Gastroesophageal sphincter (tissue), 4 donors: ENCODE measurements around the gene SPARCL1. TPM values are rescaled to one million over a fixed set of nuclear protein-coding genes. Genes with fewer than 3 reads are reported as not detected.
A peak's percentile ranks its signal among the peaks of the same experiment; 100 is the strongest.

ENCODE experiments used
- ATAC-seq: fragments of 150-250 bp; one replicate; pipeline ENCODE4 v1.9.1; 2016; ENCODE audit warnings: mild to moderate bottlenecking, moderate library complexity
- H3K27ac ChIP-seq, 4 donors: fragments of 200-600 bp; sonication (generic) in 3 of 4; 1 replicate in 3 of 4; 2 replicates in 1 of 4; pipeline ENCODE4 v1.5.1; 2016 to 2019
- H3K27me3 ChIP-seq: fragments of 200-600 bp; sonication (generic); one replicate; pipeline ENCODE4 v1.5.1; 2019
- H3K36me3 ChIP-seq, 2 donors: fragments of 200-600 bp; sonication (generic); one replicate each; pipeline ENCODE4 v1.5.1; 2019; ENCODE audit warnings: control low read depth in 1 of 2
- H3K4me1 ChIP-seq, 3 donors: fragments of 200-600 bp; sonication (generic); 1 replicate in 2 of 3; 2 replicates in 1 of 3; pipeline ENCODE4 v1.5.1; 2016 to 2019; ENCODE audit warnings: control low read depth in 2 of 3
- H3K4me3 ChIP-seq, 2 donors: fragments of 200-600 bp; sonication (generic); one replicate each; pipeline ENCODE4 v1.5.1; 2019; ENCODE audit warnings: mild to moderate bottlenecking in 1 of 2, moderate library complexity in 1 of 2
- H3K9me3 ChIP-seq, 3 donors: fragments of 200-600 bp; sonication (generic); one replicate each; pipeline ENCODE4 v1.5.1; 2017 to 2019; ENCODE audit warnings: control low read depth in 2 of 3
- CTCF ChIP-seq, 4 experiments: fragments of 200-600 bp in 2 of 4; fragments of 450-650 bp in 2 of 4; sonication (generic) in 1 of 4; IDR thresholded peaks; one replicate each; pipeline ENCODE4 v1.5.1; 2017 to 2019; ENCODE audit warnings: antibody characterized with exemption in 4 of 4, mild to moderate bottlenecking in 2 of 4, moderate library complexity in 2 of 4
- EP300 ChIP-seq: sonication (generic); formaldehyde crosslinking; IDR thresholded peaks from one replicate; pipeline ENCODE4 v1.6.1; 2017; ENCODE audit warnings: antibody characterized with exemption, mild to moderate bottlenecking
- POLR2A ChIP-seq, 2 donors: fragments of 450-650 bp; IDR thresholded peaks; one replicate each; pipeline ENCODE4 v1.6.1; 2017; ENCODE audit warnings: antibody characterized with exemption in 2 of 2, mild to moderate bottlenecking in 2 of 2, moderate library complexity in 1 of 2
- POLR2AphosphoS5 ChIP-seq: sonication (generic); formaldehyde crosslinking; IDR thresholded peaks from one replicate; pipeline ENCODE4 v1.6.1; 2017; ENCODE audit warnings: antibody characterized with exemption
- WGBS, 2 donors: methylation state at CpG; one replicate each; pipeline ENCODE4 v1.1.5; 2018; ENCODE audit warnings: low coverage in 1 of 2; 5-methylcytosine and 5-hydroxymethylcytosine counted together
- total RNA-seq, 4 donors: library from RNA; depleted of rRNA; stranded (reverse); fragments of >200 nt; gene quantifications; one replicate each; pipeline ENCODE4 v1.1.0, GENCODE V29; 2016

Gene SPARCL1
- total RNA-seq, 4 donors from 2014 or later = 1,558 to 2,335 (median 1,828) TPM

GRCh38 chr4:87510747-87511146 is 18.4 kb downstream of the SPARCL1 start:
- peaks cover 33 to 91% (median 34%) of the 10 kb centered on the region in 3 donors for H3K4me1 ChIP-seq
- TF ChIP-seq POLR2AphosphoS5 (no peak), CTCF (IDR thresholded peaks at IDR 0.05) (no peak), EP300 (no peak), POLR2A (IDR thresholded peaks at IDR 0.05) (no peak)
- H3K27me3 ChIP-seq = no peaks in the 10 kb centered on the region
- WGBS, 2 donors = 81 to 93% methylated on average over 3 to 13 of the region's 17 CpGs
- no peak for ATAC-seq
- H3K9me3 ChIP-seq = no peaks in the 10 kb centered on the region
- peaks cover 0 to 66% of the 10 kb centered on the region in 2 donors for H3K36me3 ChIP-seq
- H3K4me3 ChIP-seq = no peak overlapping the region
- peak overlapping the region in 3 of 4 donors; percentile 58 to 96 (median 67) for H3K27ac ChIP-seq

GRCh38 chr4:87506974-87507701 is 22.0 kb downstream of the SPARCL1 start:
- peaks cover 17 to 81% (median 25%) of the 10 kb centered on the region in 3 donors for H3K4me1 ChIP-seq
- H3K36me3 ChIP-seq = peaks cover 0 to 54% of the 10 kb centered on the region in 2 donors
- no peaks in the 10 kb centered on the region for H3K27me3 ChIP-seq
- no peak for TF ChIP-seq POLR2A (IDR thresholded peaks at IDR 0.05)
- TF ChIP-seq POLR2AphosphoS5 = peak; percentile 73
- peak overlapping the region; percentile 72 to 86 (median 78) for H3K27ac ChIP-seq
- H3K9me3 ChIP-seq = no peaks in the 10 kb centered on the region
- ATAC-seq = peak; percentile 86
- H3K4me3 ChIP-seq = no peak overlapping the region
- WGBS, 2 donors = 9 to 15% methylated on average over 3 to 4 of the region's 4 CpGs

GRCh38 chr4:87505862-87506261 is 23.3 kb downstream of the SPARCL1 start:
- Histone ChIP-seq H3K27ac (peak overlapping the region; percentile 71 to 86 (median 77)), H3K36me3 (peaks cover 0 to 41% of the 10 kb centered on the region in 2 donors), H3K9me3 (no peaks in the 10 kb centered on the region), H3K27me3 (no peaks in the 10 kb centered on the region), H3K4me3 (no peak overlapping the region), H3K4me1 (peaks cover 19 to 79% (median 20%) of the 10 kb centered on the region in 3 donors)
- 93% methylated on average over 2 of the region's 3 CpGs; no CpG with 5 or more reads in 1 of the 2 donors for WGBS, 2 donors
- no peak for TF ChIP-seq CTCF (IDR thresholded peaks at IDR 0.05)
- TF ChIP-seq POLR2A (IDR thresholded peaks at IDR 0.05) = no peak
- TF ChIP-seq POLR2AphosphoS5 = no peak
- TF ChIP-seq EP300 = no peak
- ATAC-seq = no peak

GRCh38 chr4:87502580-87503238 is 26.5 kb downstream of the SPARCL1 start:
- TF ChIP-seq CTCF (IDR thresholded peaks at IDR 0.05) (no peak), POLR2A (IDR thresholded peaks at IDR 0.05) (no peak), POLR2AphosphoS5 (no peak), EP300 (no peak)
- H3K27me3 ChIP-seq = no peaks in the 10 kb centered on the region
- peak overlapping the region; percentile 2 to 86 (median 48) for H3K27ac ChIP-seq
- no peak overlapping the region for H3K4me3 ChIP-seq
- H3K9me3 ChIP-seq = no peaks in the 10 kb centered on the region
- no peak for ATAC-seq
- peaks cover 0 to 33% of the 10 kb centered on the region in 2 donors for H3K36me3 ChIP-seq
- H3K4me1 ChIP-seq = peaks cover 13 to 81% (median 14%) of the 10 kb centered on the region in 3 donors

GRCh38 chr4:87500092-87500462 is 29.1 kb downstream of the SPARCL1 start:
- WGBS, 2 donors = 29 to 58% methylated on average over 3 to 4 of the region's 4 CpGs
- Histone ChIP-seq H3K4me3 (no peak overlapping the region), H3K27ac (peak overlapping the region; percentile 41 to 86 (median 69)), H3K27me3 (no peaks in the 10 kb centered on the region), H3K36me3 (peaks cover 0 to 49% of the 10 kb centered on the region in 2 donors), H3K4me1 (peaks cover 5 to 81% (median 12%) of the 10 kb centered on the region in 3 donors), H3K9me3 (no peaks in the 10 kb centered on the region)
- ATAC-seq = peak; percentile 6
- TF ChIP-seq POLR2AphosphoS5 (no peak), CTCF (IDR thresholded peaks at IDR 0.05) (no peak), EP300 (no peak), POLR2A (IDR thresholded peaks at IDR 0.05) (no peak)
